Body of pancreas (tissue), 4 donors: ENCODE measurements around the gene ALDH1A1.

Source experiments
- POLR2A ChIP-seq, 3 donors: fragments of 450-650 bp; IDR thresholded peaks; one replicate each; pipeline ENCODE4 v1.6.1; 2016; ENCODE audit warnings: antibody characterized with exemption in 3 of 3, mild to moderate bottlenecking in 2 of 3
- TF ChIP-seq, protein P1 (sequence below), 7 experiments: fragments of 450-650 bp in 4 of 7; fragments of 200-600 bp in 3 of 7; sonication (generic) in 3 of 7; IDR thresholded peaks; one replicate each; pipeline ENCODE4 v1.5.1; 2016 to 2019; ENCODE audit warnings: antibody characterized with exemption in 7 of 7

DNA sequence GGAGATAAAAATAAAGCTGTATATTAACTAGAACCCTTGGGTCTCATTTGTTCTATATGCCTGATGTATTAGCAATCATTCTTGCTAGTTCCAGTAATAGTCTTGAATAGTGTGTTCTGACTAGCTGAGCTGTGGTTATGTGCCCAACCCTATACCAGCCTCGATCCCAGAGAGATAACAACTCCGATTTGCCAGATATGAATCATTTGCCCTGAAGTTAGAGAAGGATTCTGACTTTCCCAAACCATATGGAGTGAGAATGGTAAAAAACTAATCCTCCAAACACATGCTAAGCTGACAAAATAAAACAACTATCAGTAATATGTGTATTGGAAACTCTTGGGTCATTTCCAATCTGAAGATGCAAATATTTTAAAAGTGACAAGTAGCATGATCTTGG, 64.8 kb downstream of the ALDH1A1 start:
- TF ChIP-seq, protein P1, sequence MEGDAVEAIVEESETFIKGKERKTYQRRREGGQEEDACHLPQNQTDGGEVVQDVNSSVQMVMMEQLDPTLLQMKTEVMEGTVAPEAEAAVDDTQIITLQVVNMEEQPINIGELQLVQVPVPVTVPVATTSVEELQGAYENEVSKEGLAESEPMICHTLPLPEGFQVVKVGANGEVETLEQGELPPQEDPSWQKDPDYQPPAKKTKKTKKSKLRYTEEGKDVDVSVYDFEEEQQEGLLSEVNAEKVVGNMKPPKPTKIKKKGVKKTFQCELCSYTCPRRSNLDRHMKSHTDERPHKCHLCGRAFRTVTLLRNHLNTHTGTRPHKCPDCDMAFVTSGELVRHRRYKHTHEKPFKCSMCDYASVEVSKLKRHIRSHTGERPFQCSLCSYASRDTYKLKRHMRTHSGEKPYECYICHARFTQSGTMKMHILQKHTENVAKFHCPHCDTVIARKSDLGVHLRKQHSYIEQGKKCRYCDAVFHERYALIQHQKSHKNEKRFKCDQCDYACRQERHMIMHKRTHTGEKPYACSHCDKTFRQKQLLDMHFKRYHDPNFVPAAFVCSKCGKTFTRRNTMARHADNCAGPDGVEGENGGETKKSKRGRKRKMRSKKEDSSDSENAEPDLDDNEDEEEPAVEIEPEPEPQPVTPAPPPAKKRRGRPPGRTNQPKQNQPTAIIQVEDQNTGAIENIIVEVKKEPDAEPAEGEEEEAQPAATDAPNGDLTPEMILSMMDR (IDR thresholded peaks at IDR 0.05): no peak
- no peak for TF ChIP-seq POLR2A (IDR thresholded peaks at IDR 0.05)
